OCI-LY3 (cell line): ENCODE measurements around the gene DUOXA1.

Experiments used
- H2AFZ ChIP-seq: fragments of 200-600, 300-600 bp; shearing (Covaris generic); 2 replicates; pipeline ENCODE4 v1.6.0; 2014; ENCODE audit warnings: antibody characterized with exemption, low read depth, low read length
- H3K27ac ChIP-seq: fragments of 200-600, 300-600 bp; sonication (generic); 2 replicates; pipeline ENCODE4 v1.5.1; 2014; ENCODE audit warnings: mild to moderate bottlenecking, low read length, moderate library complexity, mixed read lengths
- H3K27me3 ChIP-seq: fragments of 200-600, 300-600 bp; sonication (generic); 2 replicates; pipeline ENCODE4 v1.6.1; 2014; ENCODE audit warnings: low read depth, low read length, mixed read lengths
- H3K36me3 ChIP-seq: fragments of 200-600, 300-600 bp; sonication (generic); replicated peaks from 2 replicates; pipeline ENCODE3; 2014; ENCODE audit warnings: low read depth, low read length, mixed read lengths
- H3K4me1 ChIP-seq: fragments of 300-600, 200-600 bp; sonication (generic); 2 replicates; pipeline ENCODE4 v1.6.1; 2014; ENCODE audit warnings: low read length, mixed read lengths
- H3K4me2 ChIP-seq: fragments of 200-600, 300-600 bp; sonication (generic); 2 replicates; pipeline ENCODE4 v1.6.1; 2014; ENCODE audit warnings: low read length, mixed read lengths
- H3K4me3 ChIP-seq: fragments of 300-600, 200-600 bp; sonication (generic); 2 replicates; pipeline ENCODE4 v1.5.1; 2014; ENCODE audit warnings: antibody characterized with exemption, mild to moderate bottlenecking, low read length, moderate library complexity
- H3K79me2 ChIP-seq: fragments of 300-600, 200-600 bp; shearing (Covaris generic); 2 replicates; pipeline ENCODE4 v1.6.1; 2014; ENCODE audit warnings: mild to moderate bottlenecking, low read length, mixed read lengths
- H3K9ac ChIP-seq: fragments of 300-600, 200-600 bp; shearing (Covaris generic); 2 replicates; pipeline ENCODE4 v1.6.0; 2014; ENCODE audit warnings: mild to moderate bottlenecking, low read length, moderate library complexity
- H3K9me3 ChIP-seq: fragments of 200-600, 300-600 bp; shearing (Covaris generic); 2 replicates; pipeline ENCODE4 v1.6.1; 2014; ENCODE audit warnings: low read length, mixed read lengths; ENCODE audit not compliant: insufficient read depth
- H4K20me1 ChIP-seq: fragments of 200-600, 300-600 bp; sonication (generic); 2 replicates; pipeline ENCODE4 v1.6.1; 2016; ENCODE audit warnings: low read length, mixed read lengths; ENCODE audit not compliant: insufficient read depth
- EZH2phosphoT487 ChIP-seq: fragments of 200-600 bp; shearing (Covaris generic); IDR thresholded peaks from 2 replicates; pipeline ENCODE4 v1.6.1; 2018; ENCODE audit warnings: antibody characterized with exemption, mixed run types, low read depth
- TF ChIP-seq, protein P1 (sequence below): fragments of 200-600, 300-600 bp; sonication (generic); IDR thresholded peaks from 2 replicates; pipeline ENCODE4 v1.5.1; 2014; ENCODE audit warnings: antibody characterized with exemption, low read length, low read depth

DUOXA1 gene

GRCh38 chr15:45102226-45102625 lies 27.5 kb downstream of the DUOXA1 start:
- no peak overlapping the region for H3K9ac ChIP-seq
- TF ChIP-seq, protein P1, sequence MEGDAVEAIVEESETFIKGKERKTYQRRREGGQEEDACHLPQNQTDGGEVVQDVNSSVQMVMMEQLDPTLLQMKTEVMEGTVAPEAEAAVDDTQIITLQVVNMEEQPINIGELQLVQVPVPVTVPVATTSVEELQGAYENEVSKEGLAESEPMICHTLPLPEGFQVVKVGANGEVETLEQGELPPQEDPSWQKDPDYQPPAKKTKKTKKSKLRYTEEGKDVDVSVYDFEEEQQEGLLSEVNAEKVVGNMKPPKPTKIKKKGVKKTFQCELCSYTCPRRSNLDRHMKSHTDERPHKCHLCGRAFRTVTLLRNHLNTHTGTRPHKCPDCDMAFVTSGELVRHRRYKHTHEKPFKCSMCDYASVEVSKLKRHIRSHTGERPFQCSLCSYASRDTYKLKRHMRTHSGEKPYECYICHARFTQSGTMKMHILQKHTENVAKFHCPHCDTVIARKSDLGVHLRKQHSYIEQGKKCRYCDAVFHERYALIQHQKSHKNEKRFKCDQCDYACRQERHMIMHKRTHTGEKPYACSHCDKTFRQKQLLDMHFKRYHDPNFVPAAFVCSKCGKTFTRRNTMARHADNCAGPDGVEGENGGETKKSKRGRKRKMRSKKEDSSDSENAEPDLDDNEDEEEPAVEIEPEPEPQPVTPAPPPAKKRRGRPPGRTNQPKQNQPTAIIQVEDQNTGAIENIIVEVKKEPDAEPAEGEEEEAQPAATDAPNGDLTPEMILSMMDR: no peak
- no peak for TF ChIP-seq EZH2phosphoT487
- no peaks in the 10 kb centered on the region for H3K9me3 ChIP-seq
- no peaks in the 10 kb centered on the region for H3K27me3 ChIP-seq
- H2AFZ ChIP-seq: no peak overlapping the region
- no peaks in the 10 kb centered on the region for H3K4me1 ChIP-seq
- H3K27ac ChIP-seq: no peak overlapping the region
- no peak overlapping the region for H3K4me3 ChIP-seq
- H4K20me1 ChIP-seq: no peaks in the 10 kb centered on the region
- no peaks in the 10 kb centered on the region for H3K36me3 ChIP-seq
- H3K4me2 ChIP-seq: no peak overlapping the region
- no peaks in the 10 kb centered on the region for H3K79me2 ChIP-seq

DNA sequence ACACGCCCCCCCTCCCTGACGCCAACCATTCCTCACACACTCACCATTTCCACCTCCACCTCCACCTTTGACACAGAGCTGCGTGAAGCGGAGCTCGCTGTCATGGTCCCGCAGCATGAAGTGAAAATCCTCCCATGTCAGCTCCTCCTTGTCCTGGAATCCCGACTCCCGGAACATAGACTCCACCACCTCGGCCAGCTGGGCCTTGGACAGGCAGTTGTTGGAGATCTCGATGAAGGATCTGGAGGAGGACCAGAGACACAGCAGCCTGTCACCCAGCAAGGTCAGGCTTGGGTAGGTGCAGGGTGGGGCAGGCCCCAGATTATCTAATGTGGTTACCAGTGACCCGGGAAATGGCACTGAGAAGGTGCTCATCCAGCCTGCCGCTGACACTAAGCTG lies 27.9 kb downstream of the DUOXA1 start:
- no peaks in the 10 kb centered on the region for H3K36me3 ChIP-seq

DNA sequence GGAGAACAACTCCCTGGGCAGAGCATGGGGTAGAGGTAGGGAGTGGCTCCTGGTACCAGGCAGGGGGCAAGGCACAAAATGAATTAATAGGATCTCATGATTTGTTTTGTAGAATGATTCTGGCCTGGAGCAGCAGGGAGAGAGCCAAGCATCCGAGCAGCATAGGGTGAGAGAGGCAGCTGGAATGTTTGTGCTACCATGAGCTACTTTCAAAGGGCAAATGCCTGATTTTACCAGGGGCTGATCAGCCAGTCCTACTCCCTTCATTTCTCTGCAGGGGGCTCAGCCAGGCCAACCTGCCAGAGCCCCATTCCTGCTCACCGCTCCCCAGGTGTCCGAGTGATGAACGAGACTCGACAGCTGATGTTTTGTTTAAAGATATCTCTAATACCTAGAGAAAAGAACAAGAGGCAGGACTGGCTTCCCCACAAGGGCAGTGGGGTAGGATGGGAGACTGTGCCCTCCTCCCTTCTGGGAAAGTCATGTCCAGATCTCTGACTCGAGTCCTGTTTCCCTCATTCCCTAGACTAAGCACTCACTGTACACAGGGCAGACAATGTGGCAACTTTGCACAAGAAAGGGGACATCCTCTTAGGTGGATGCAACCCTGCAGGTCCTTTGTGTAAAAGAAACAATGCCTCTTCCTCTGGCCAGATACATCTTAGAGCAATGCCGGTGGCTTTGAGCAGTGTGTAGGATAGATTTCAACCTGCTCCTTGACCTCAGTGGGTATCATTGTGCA lies 28.6 kb downstream of the DUOXA1 start:
- H3K4me3 ChIP-seq: no peak overlapping the region
- TF ChIP-seq EZH2phosphoT487: no peak
- TF ChIP-seq, protein P1: no peak
- no peaks in the 10 kb centered on the region for H3K4me1 ChIP-seq
- H3K36me3 ChIP-seq: no peaks in the 10 kb centered on the region
- H3K79me2 ChIP-seq: no peaks in the 10 kb centered on the region
- no peaks in the 10 kb centered on the region for H3K9me3 ChIP-seq
- H2AFZ ChIP-seq: no peak overlapping the region
- no peaks in the 10 kb centered on the region for H4K20me1 ChIP-seq
- H3K27ac ChIP-seq: no peak overlapping the region
- H3K9ac ChIP-seq: no peak overlapping the region
- no peak overlapping the region for H3K4me2 ChIP-seq
- H3K27me3 ChIP-seq: no peaks in the 10 kb centered on the region

More for the DNA sequence above, 27.9 kb downstream of the DUOXA1 start:
- Histone ChIP-seq H4K20me1 (no peaks in the 10 kb centered on the region), H3K4me2 (no peak overlapping the region), H2AFZ (no peak overlapping the region), H3K27ac (no peak overlapping the region), H3K79me2 (no peaks in the 10 kb centered on the region), H3K27me3 (no peaks in the 10 kb centered on the region), H3K9ac (no peak overlapping the region), H3K9me3 (no peaks in the 10 kb centered on the region), H3K4me1 (no peaks in the 10 kb centered on the region), H3K4me3 (no peak overlapping the region)
- TF ChIP-seq EZH2phosphoT487: no peak
- TF ChIP-seq, protein P1: no peak

DNA sequence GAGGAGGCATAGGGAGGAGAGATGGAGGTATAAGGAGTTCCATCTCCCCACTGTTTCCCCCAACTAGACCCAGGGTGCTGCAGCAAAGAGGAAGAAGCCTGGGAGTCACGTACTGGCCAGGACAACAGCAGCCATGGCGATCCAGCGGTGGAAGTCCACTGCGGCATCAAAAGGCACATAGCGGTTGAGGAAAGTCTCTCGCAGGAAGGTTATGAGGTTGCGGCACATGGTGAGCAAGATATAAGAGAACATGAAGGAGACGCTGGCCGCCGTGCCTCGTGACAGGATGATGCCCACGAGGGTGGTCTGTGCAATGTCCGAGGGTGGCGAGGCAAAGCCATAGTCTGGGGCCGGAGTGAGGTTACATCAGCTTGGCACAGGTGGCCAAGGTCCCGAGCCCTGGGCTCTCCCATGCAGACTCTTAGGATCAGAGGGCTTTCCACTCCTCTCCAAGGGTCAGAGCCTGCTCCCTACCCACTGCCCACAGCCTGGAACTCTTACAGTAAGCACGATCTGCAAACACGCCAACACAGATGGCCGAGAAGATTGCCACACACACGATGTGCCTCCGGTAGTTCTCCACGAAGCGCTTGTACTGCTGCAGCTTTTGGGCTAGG lies 30.0 kb downstream of the DUOXA1 start:
- Histone ChIP-seq H3K4me3 (no peak overlapping the region), H3K79me2 (no peaks in the 10 kb centered on the region), H3K27me3 (no peaks in the 10 kb centered on the region), H2AFZ (no peak overlapping the region), H3K4me2 (no peak overlapping the region), H3K9ac (no peak overlapping the region), H3K4me1 (no peaks in the 10 kb centered on the region), H3K27ac (no peak overlapping the region), H3K9me3 (no peaks in the 10 kb centered on the region), H4K20me1 (no peaks in the 10 kb centered on the region), H3K36me3 (no peaks in the 10 kb centered on the region)
- TF ChIP-seq, protein P1: no peak
- no peak for TF ChIP-seq EZH2phosphoT487
